ENCODE measurements around the gene LRRIQ4. TPM values are rescaled to one million over a fixed set of nuclear protein-coding genes. Genes with fewer than 3 reads are reported as not detected.
A peak's percentile ranks its signal among the peaks of the same experiment; 100 is the strongest.

The LRRIQ4 gene
- total and polyA plus RNA-seq, 4 donors = 0.09 TPM; not detected in 3

- Histone ChIP-seq H3K9me3 (ENCODE audit: control insufficient read depth in 4 of 4, low read length in 3 of 4) (no peaks in the 10 kb centered on the region), H3K4me1 (ENCODE audit: control insufficient read depth in 4 of 4, insufficient read depth in 4 of 4, low read length in 3 of 4) (peaks cover 0 to 3% (median 1%) of the 10 kb centered on the region in 4 donors), H3K4me3 (ENCODE audit: low read depth in 1 of 3, low read length in 3 of 3) (no peak overlapping the region), H3K36me3 (ENCODE audit: control insufficient read depth in 4 of 4, insufficient read depth in 3 of 4, low read depth in 1 of 4, low read length in 3 of 4) (no peaks in the 10 kb centered on the region), H3K27ac (ENCODE audit: low read depth in 1 of 2, low read length in 2 of 2) (no peak overlapping the region), H3K9ac (ENCODE audit: low read depth in 1 of 2, low read length in 2 of 2) (no peak overlapping the region), H3K27me3 (ENCODE audit: control insufficient read depth in 4 of 4, insufficient read depth in 4 of 4, low read length in 3 of 4) (no peaks in the 10 kb centered on the region)
- no peak for DNase-seq (ENCODE audit: low spot score)
- 92% methylated on average over 5 of the region's 5 CpGs for WGBS
- no peak for TF ChIP-seq HNF4A (conservative IDR thresholded peaks at IDR 0.05)
- TF ChIP-seq HNF4G (IDR thresholded peaks at IDR 0.05) = no peak
- no peak for TF ChIP-seq JUND (IDR thresholded peaks at IDR 0.05)
- no peak for TF ChIP-seq ATF3 (IDR thresholded peaks at IDR 0.05)
- TF ChIP-seq GABPA (IDR thresholded peaks at IDR 0.05 in 1 of 2, conservative IDR thresholded peaks at IDR 0.05 in 1 of 2) = no peak
- TF ChIP-seq SP1 (IDR thresholded peaks at IDR 0.05) = no peak
- TF ChIP-seq FOXA1 (IDR thresholded peaks at IDR 0.05) = no peak
- TF ChIP-seq ZBTB33 (IDR thresholded peaks at IDR 0.05) = no peak
- no peak for TF ChIP-seq CTCF (IDR thresholded peaks at IDR 0.05; ENCODE audit: low read depth, low read length, missing input control)
- no peak for TF ChIP-seq RXRA (IDR thresholded peaks at IDR 0.05)
- no peak for TF ChIP-seq TAF1 (conservative IDR thresholded peaks at IDR 0.05)
- no peak for TF ChIP-seq REST (IDR thresholded peaks at IDR 0.05)
- no peak for TF ChIP-seq YY1 (IDR thresholded peaks at IDR 0.05)
- TF ChIP-seq NR2F2 (IDR thresholded peaks at IDR 0.05) = no peak
Observed at GRCh38 chr3:169861871-169862270, 49.2 kb downstream of the LRRIQ4 start.

- Histone ChIP-seq H3K36me3 (ENCODE audit: control insufficient read depth in 4 of 4, insufficient read depth in 3 of 4, low read depth in 1 of 4, low read length in 3 of 4) (no peaks in the 10 kb centered on the region), H3K27me3 (ENCODE audit: control insufficient read depth in 4 of 4, insufficient read depth in 4 of 4, low read length in 3 of 4) (no peaks in the 10 kb centered on the region), H3K27ac (ENCODE audit: low read depth in 1 of 2, low read length in 2 of 2) (no peak overlapping the region), H3K9me3 (ENCODE audit: control insufficient read depth in 4 of 4, low read length in 3 of 4) (no peaks in the 10 kb centered on the region), H3K9ac (ENCODE audit: low read depth in 1 of 2, low read length in 2 of 2) (no peak overlapping the region), H3K4me3 (ENCODE audit: low read depth in 1 of 3, low read length in 3 of 3) (no peak overlapping the region), H3K4me1 (ENCODE audit: control insufficient read depth in 4 of 4, insufficient read depth in 4 of 4, low read length in 3 of 4) (peaks cover 0 to 3% (median 1%) of the 10 kb centered on the region in 4 donors)
- 2% methylated on average over 6 of the region's 6 CpGs for WGBS
- TF ChIP-seq ATF3 (IDR thresholded peaks at IDR 0.05) (peak; percentile 11), HNF4G (IDR thresholded peaks at IDR 0.05) (no peak), RAD21 (IDR thresholded peaks at IDR 0.05) (peak; percentile 98 to 99), CTCF (IDR thresholded peaks at IDR 0.05; ENCODE audit: low read depth, low read length, missing input control) (peak; percentile 94)
- DNase-seq (ENCODE audit: low spot score) = peak; percentile 85
Observed at GRCh38 chr3:169863458-169863899, 50.8 kb downstream of the LRRIQ4 start.

Data from liver (tissue), 9 donors.